ENCODE measurements around the gene TDRD3.
"Not testable (repeated sequence)": the region's sequence is repeated elsewhere in the genome, so short reads cannot be mapped to it uniquely, and the experiment has no call there.

TDRD3 gene
- total RNA-seq = 30.4 to 45.6 reads per million in 2 experiments

GRCh38 chr13:60396783-60397703, at the start of gene TDRD3:
Gene TDRD3, plus strand, starts transcription at chr13:60397220. Its CDS starts 145 bp downstream, at chr13:60397365.
- DNase-seq (ENCODE audit: low read depth) = peak; percentile 58

- no peak for DNase-seq (ENCODE audit: low read depth)
Measured at GRCh38 chr13:60347690-60348089, 49.3 kb upstream of the TDRD3 start.

- no peak for DNase-seq (ENCODE audit: low read depth)
Measured at GRCh38 chr13:60348097-60348496, 48.9 kb upstream of the TDRD3 start.

- no peak for DNase-seq (ENCODE audit: low read depth)
Measured at GRCh38 chr13:60351326-60351725, 45.7 kb upstream of the TDRD3 start.

- no peak for DNase-seq (ENCODE audit: low read depth)
Measured at GRCh38 chr13:60351855-60352615, 45.0 kb upstream of the TDRD3 start.

- no peak for DNase-seq (ENCODE audit: low read depth)
Measured at GRCh38 chr13:60352644-60353043, 44.4 kb upstream of the TDRD3 start.

- DNase-seq (ENCODE audit: low read depth) = no peak
Measured at GRCh38 chr13:60355056-60355455, 42.0 kb upstream of the TDRD3 start.

GRCh38 chr13:60356970-60357369, 40.0 kb upstream of the TDRD3 start:
- no peak for DNase-seq (ENCODE audit: low read depth)

- DNase-seq (ENCODE audit: low read depth) = no peak
Measured at GRCh38 chr13:60358453-60358852, 38.6 kb upstream of the TDRD3 start.

GRCh38 chr13:60363288-60363687, 33.7 kb upstream of the TDRD3 start:
- DNase-seq (ENCODE audit: low read depth) = no peak

- no peak for DNase-seq (ENCODE audit: low read depth)
Measured at GRCh38 chr13:60369242-60369641, 27.8 kb upstream of the TDRD3 start.

- DNase-seq (ENCODE audit: low read depth) = no peak
Measured at GRCh38 chr13:60370343-60370742, 26.7 kb upstream of the TDRD3 start.

GRCh38 chr13:60372141-60372540, 24.9 kb upstream of the TDRD3 start:
- DNase-seq (ENCODE audit: low read depth) = no peak

GRCh38 chr13:60379282-60379681, 17.7 kb upstream of the TDRD3 start:
- DNase-seq (ENCODE audit: low read depth) = not testable (repeated sequence)

GRCh38 chr13:60379837-60380565, 17.0 kb upstream of the TDRD3 start:
- DNase-seq (ENCODE audit: low read depth) = no peak

- DNase-seq (ENCODE audit: low read depth) = no peak
Measured at GRCh38 chr13:60384911-60385310, 12.1 kb upstream of the TDRD3 start.

- no peak for DNase-seq (ENCODE audit: low read depth)
Measured at GRCh38 chr13:60386250-60386649, 10.8 kb upstream of the TDRD3 start.

- DNase-seq (ENCODE audit: low read depth) = no peak
Measured at GRCh38 chr13:60392131-60392530, 4.9 kb upstream of the TDRD3 start.

GRCh38 chr13:60395971-60396782, 843 bp upstream of the TDRD3 start:
- DNase-seq (ENCODE audit: low read depth) = peak; percentile 73

- peak; percentile 6 for DNase-seq (ENCODE audit: low read depth)
Measured at GRCh38 chr13:60397704-60398378, 821 bp downstream of the TDRD3 start.
